CD4-positive, alpha-beta T cell (primary cell): Measurements from ENCODE around the gene TCEAL5. TPM values are rescaled to one million over a fixed set of nuclear protein-coding genes. Genes with fewer than 3 reads are reported as not detected.
"Not testable (repeated sequence)": the region's sequence is repeated elsewhere in the genome, so short reads cannot be mapped to it uniquely, and the experiment has no call there.

Experiments used
- ATAC-seq: fragments of 200-7000 bp; cut with Tn5 transposase; one replicate; pipeline ENCODE4 v1.10.0; 2022; ENCODE audit warnings: mild to moderate bottlenecking; ENCODE audit not compliant: poor library complexity
- CTCF ChIA-PET: fragments of 350-600 bp; sonication (Branson Sonifier 250); formaldehyde crosslinking; loops from one replicate; lab custom pipeline; 2021; ENCODE audit warnings: antibody characterized with exemption, inconsistent platforms; lab: Charles Lee
- POLR2A ChIA-PET: fragments of 350-600 bp; sonication (Branson Sonifier 250); formaldehyde crosslinking; loops from one replicate; lab custom pipeline; 2021; ENCODE audit warnings: antibody characterized with exemption, inconsistent platforms; lab: Charles Lee
- DNase-seq, 14 experiments: peaks; one replicate each; pipeline ENCODE4 v3.0.0-alpha.2; 2013 to 2020; ENCODE audit warnings: mixed read lengths in 2 of 14
- H3K27ac ChIP-seq, 2 donors: one replicate each; pipeline versions ENCODE4 v1.5.1 to v1.7.0; 2013; ENCODE audit warnings: low read length in 2 of 2, low read depth in 1 of 2, mild to moderate bottlenecking in 1 of 2
- H3K27me3 ChIP-seq, 2 experiments: 1 replicate in 1 of 2; 2 replicates in 1 of 2; pipeline versions ENCODE4 v1.6.1 to v1.7.0; 2013; ENCODE audit warnings: low read length in 2 of 2, control low read depth in 1 of 2, mild to moderate bottlenecking in 1 of 2, moderate library complexity in 1 of 2; ENCODE audit not compliant: insufficient read depth in 2 of 2, control insufficient read depth in 1 of 2
- H3K36me3 ChIP-seq: one replicate; pipeline ENCODE4 v1.6.1; 2013; ENCODE audit warnings: low read length, control low read depth; ENCODE audit not compliant: insufficient read depth
- H3K4me1 ChIP-seq: one replicate; pipeline ENCODE4 v1.6.1; 2013; ENCODE audit warnings: low read length, control low read depth; ENCODE audit not compliant: insufficient read depth
- H3K4me3 ChIP-seq: one replicate; pipeline ENCODE4 v1.5.1; 2013; ENCODE audit warnings: mild to moderate bottlenecking, low read length, moderate library complexity
- H3K9me3 ChIP-seq, 2 experiments: 1 replicate in 1 of 2; 2 replicates in 1 of 2; pipeline versions ENCODE4 v1.6.1 to v1.7.0; 2013; ENCODE audit warnings: low read length in 2 of 2, mild to moderate bottlenecking in 2 of 2, control low read depth in 1 of 2, moderate library complexity in 1 of 2; ENCODE audit not compliant: control insufficient read depth in 1 of 2, insufficient read depth in 1 of 2
- H3K27ac Mint-ChIP-seq: one replicate; pipeline ENCODE4 v1.8.0; 2020; ENCODE audit warnings: mixed read lengths
- H3K27me3 Mint-ChIP-seq: one replicate; pipeline ENCODE4 v1.8.0; 2021; ENCODE audit warnings: mixed read lengths
- H3K36me3 Mint-ChIP-seq: one replicate; pipeline ENCODE4 v1.8.0; 2021; ENCODE audit warnings: low read depth, mixed read lengths
- H3K4me1 Mint-ChIP-seq: one replicate; pipeline ENCODE4 v1.8.0; 2021; ENCODE audit warnings: low read depth, mixed read lengths
- H3K4me3 Mint-ChIP-seq: one replicate; pipeline ENCODE4 v1.8.0; 2020; ENCODE audit warnings: mild to moderate bottlenecking, mixed read lengths
- H3K9me3 Mint-ChIP-seq: one replicate; pipeline ENCODE4 v1.8.0; 2020; ENCODE audit warnings: mixed read lengths
- intact Hi-C, 2 experiments: fragments of 100-400 bp; cut with DNase I in 1 of 2; cut with micrococcal nuclease in 1 of 2; formaldehyde crosslinking; loops; one replicate each; pipeline versions ENCODE4 v1.15.1 to v1.9.0; 2023 to 2025; cut with DNase I, micrococcal nuclease
- total RNA-seq, 174 experiments: library from RNA in 2 of 174; stranded (reverse) in 2 of 174; gene quantifications; one replicate each; pipeline ENCODE4 v1.2.3 and lab custom pipeline; 2021 to 2026
- TF ChIP-seq, protein P1 (sequence below): fragments of 200-600 bp; IDR thresholded peaks from one replicate; pipeline ENCODE4 v1.8.0; 2022; ENCODE audit warnings: antibody characterized with exemption, mild to moderate bottlenecking

Gene TCEAL5
- total RNA-seq, 2 experiments from 2014 or later: not detected

DNA sequence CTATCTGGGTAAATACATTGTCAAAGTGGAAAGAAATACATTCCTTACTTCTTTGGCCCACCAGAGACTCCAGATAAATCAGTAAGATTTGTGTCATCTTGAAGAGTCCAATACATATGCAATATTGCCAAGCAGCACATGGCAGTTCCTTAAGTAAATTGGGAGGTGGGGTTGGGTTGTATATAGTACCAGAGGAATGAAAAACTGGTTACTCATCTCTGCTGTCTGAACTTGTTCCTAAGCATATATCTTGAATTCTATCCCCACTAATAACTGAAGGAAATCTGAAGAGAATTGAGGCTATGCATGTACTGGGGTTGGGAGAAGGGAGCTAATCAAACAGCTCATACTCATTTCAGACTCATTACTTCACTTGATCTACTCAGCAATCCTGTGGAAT, 36.4 kb downstream of the TCEAL5 start:
- no peaks in the 10 kb centered on the region for H3K9me3 ChIP-seq
- CTCF ChIA-PET: no interaction called here
- H3K4me3 ChIP-seq: no peak overlapping the region
- POLR2A ChIA-PET: no interaction called here
- intact Hi-C loops: no loop called here
- no peaks in the 10 kb centered on the region for H3K27me3 ChIP-seq
- TF ChIP-seq, protein P1, sequence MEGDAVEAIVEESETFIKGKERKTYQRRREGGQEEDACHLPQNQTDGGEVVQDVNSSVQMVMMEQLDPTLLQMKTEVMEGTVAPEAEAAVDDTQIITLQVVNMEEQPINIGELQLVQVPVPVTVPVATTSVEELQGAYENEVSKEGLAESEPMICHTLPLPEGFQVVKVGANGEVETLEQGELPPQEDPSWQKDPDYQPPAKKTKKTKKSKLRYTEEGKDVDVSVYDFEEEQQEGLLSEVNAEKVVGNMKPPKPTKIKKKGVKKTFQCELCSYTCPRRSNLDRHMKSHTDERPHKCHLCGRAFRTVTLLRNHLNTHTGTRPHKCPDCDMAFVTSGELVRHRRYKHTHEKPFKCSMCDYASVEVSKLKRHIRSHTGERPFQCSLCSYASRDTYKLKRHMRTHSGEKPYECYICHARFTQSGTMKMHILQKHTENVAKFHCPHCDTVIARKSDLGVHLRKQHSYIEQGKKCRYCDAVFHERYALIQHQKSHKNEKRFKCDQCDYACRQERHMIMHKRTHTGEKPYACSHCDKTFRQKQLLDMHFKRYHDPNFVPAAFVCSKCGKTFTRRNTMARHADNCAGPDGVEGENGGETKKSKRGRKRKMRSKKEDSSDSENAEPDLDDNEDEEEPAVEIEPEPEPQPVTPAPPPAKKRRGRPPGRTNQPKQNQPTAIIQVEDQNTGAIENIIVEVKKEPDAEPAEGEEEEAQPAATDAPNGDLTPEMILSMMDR: no peak
- Mint-ChIP-seq H3K27ac (no peak overlapping the region), H3K36me3 (no peaks in the 10 kb centered on the region), H3K4me1 (no peaks in the 10 kb centered on the region), H3K9me3 (no peaks in the 10 kb centered on the region), H3K27me3 (peaks cover 7% of the 10 kb centered on the region), H3K4me3 (no peak overlapping the region)
- ATAC-seq (no peak), DNase-seq (no peak)
- no peaks in the 10 kb centered on the region for H3K36me3 ChIP-seq
- H3K4me1 ChIP-seq: no peaks in the 10 kb centered on the region
- H3K27ac ChIP-seq: no peak overlapping the region

DNA sequence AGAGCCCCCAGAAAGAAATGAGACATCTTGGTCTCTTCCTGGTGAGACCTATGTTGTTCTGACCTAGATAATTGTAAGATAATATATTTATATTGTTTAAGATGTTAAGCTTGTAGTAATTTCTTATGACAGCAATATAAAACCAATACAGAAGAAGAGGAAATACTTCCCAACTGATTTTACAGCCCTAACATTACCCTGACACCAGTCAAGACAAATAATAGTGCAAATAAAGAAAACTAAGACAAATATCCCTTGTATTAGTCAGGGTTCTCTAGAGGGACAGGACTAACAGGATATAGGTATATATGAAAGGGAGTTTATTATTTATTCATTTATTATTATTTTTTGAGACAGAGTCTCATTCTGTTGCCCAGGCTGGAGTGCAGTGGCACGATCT, 40.3 kb downstream of the TCEAL5 start:
- no peaks in the 10 kb centered on the region for H3K4me1 ChIP-seq
- H3K4me3 ChIP-seq: no peak overlapping the region
- no peaks in the 10 kb centered on the region for H3K27me3 ChIP-seq
- intact Hi-C loops: no loop called here
- H3K9me3 ChIP-seq: no peaks in the 10 kb centered on the region
- H3K27ac Mint-ChIP-seq: no peak overlapping the region
- ChIA-PET CTCF (no interaction called here), POLR2A (no interaction called here)
- H3K36me3 Mint-ChIP-seq: no peaks in the 10 kb centered on the region
- H3K9me3 Mint-ChIP-seq: no peaks in the 10 kb centered on the region
- no peaks in the 10 kb centered on the region for H3K27me3 Mint-ChIP-seq
- no peaks in the 10 kb centered on the region for H3K36me3 ChIP-seq
- no peak overlapping the region for H3K27ac ChIP-seq
- ATAC-seq (no peak), DNase-seq (no peak)
- H3K4me3 Mint-ChIP-seq: no peak overlapping the region
- TF ChIP-seq, protein P1: no peak
- H3K4me1 Mint-ChIP-seq: no peaks in the 10 kb centered on the region

DNA sequence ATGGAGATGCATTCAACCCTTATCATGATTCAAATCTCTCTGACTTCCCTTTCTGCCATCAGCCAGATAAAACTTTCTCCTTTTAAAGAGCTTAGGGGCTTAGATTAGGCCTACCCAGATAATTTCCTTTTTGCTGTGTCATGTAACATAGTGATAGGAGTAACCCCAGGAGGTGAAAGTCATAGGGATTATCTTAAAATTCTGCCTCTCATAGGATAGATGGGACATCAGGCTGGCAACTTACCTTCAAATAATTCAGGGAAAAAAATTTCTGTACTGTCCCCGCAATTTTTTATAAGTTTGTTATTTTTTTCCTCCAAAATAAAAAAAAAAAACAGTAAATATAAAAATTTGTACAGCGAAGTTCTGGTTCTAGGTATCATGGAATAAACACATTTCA, 40.9 kb downstream of the TCEAL5 start:
- intact Hi-C loops, H3K4me3 ChIP-seq, H3K4me1 Mint-ChIP-seq, DNase-seq, H3K9me3 ChIP-seq, H3K27ac ChIP-seq, H3K36me3 ChIP-seq, ATAC-seq, H3K27me3 ChIP-seq, CTCF ChIA-PET, H3K4me3 Mint-ChIP-seq, H3K27me3 Mint-ChIP-seq, H3K27ac Mint-ChIP-seq, H3K36me3 Mint-ChIP-seq, H3K9me3 Mint-ChIP-seq, H3K4me1 ChIP-seq, POLR2A ChIA-PET: not testable (repeated sequence)

- DNase-seq (no peak), ATAC-seq (no peak)
- no peak overlapping the region for H3K27ac ChIP-seq
- Mint-ChIP-seq H3K27me3 (no peaks in the 10 kb centered on the region), H3K27ac (no peak overlapping the region), H3K4me1 (no peaks in the 10 kb centered on the region), H3K36me3 (no peaks in the 10 kb centered on the region), H3K4me3 (no peak overlapping the region), H3K9me3 (no peaks in the 10 kb centered on the region)
- no peaks in the 10 kb centered on the region for H3K9me3 ChIP-seq
- POLR2A ChIA-PET: no interaction called here
- H3K4me3 ChIP-seq: no peak overlapping the region
- no peaks in the 10 kb centered on the region for H3K27me3 ChIP-seq
- no peaks in the 10 kb centered on the region for H3K36me3 ChIP-seq
- intact Hi-C loops: no loop called here
- TF ChIP-seq, protein P1: no peak
- H3K4me1 ChIP-seq: no peaks in the 10 kb centered on the region
- CTCF ChIA-PET: no interaction called here
These were observed 41.7 kb downstream of the TCEAL5 start for GRCh38 chrX:103234869-103235268.
